K562 (cell line): ENCODE data around the gene RAB3GAP2. TPM values are rescaled to one million over a fixed set of nuclear protein-coding genes. Genes with fewer than 3 reads are reported as not detected.
A peak's percentile ranks its signal among the peaks of the same experiment; 100 is the strongest.

Experiments used
- ATF1 ChIP-seq, 2 experiments: fragments of 450-650 bp in 1 of 2; IDR thresholded peaks; 2 replicates each; pipeline ENCODE4 v1.6.1; 2016; ENCODE audit warnings: missing compliant biosample characterization in 1 of 2, missing genetic modification characterization in 1 of 2
- BCL6 ChIP-seq: fragments of 250-450 bp; sonication (Bioruptor Pico); IDR thresholded peaks from 2 replicates; pipeline ENCODE4 v1.4.0; 2020
- BHLHE40 ChIP-seq: IDR thresholded peaks from 2 replicates; pipeline ENCODE4 v1.6.1; 2011; ENCODE audit warnings: low read length, improper control_type of control experiment
- ETS2 ChIP-seq: IDR thresholded peaks from 2 replicates; pipeline ENCODE4 v1.6.1; 2016; ENCODE audit warnings: borderline replicate concordance, missing genetic modification characterization, mild to moderate bottlenecking, moderate library complexity, missing compliant biosample characterization; ENCODE audit not compliant: poor library complexity, severe bottlenecking
- FOXA3 ChIP-seq, 2 experiments: fragments of 450-650 bp in 1 of 2; sonication (generic) in 1 of 2; formaldehyde crosslinking; IDR thresholded peaks in 1 of 2; conservative IDR thresholded peaks in 1 of 2; 2 replicates each; pipeline versions ENCODE4 v1.4.0 to v1.8.0; 2020 to 2022; ENCODE audit warnings: mild to moderate bottlenecking in 2 of 2, missing genetic modification reagents in 1 of 2
- ILF3 ChIP-seq: fragments of 450-650 bp; IDR thresholded peaks from 2 replicates; pipeline ENCODE4 v1.6.1; 2018; ENCODE audit warnings: antibody characterized with exemption, mild to moderate bottlenecking, moderate library complexity, borderline replicate concordance
- MEIS2 ChIP-seq: fragments of 450-650 bp; IDR thresholded peaks from 2 replicates; pipeline ENCODE4 v1.6.1; 2014; ENCODE audit warnings: mild to moderate bottlenecking; ENCODE audit not compliant: partially characterized antibody
- MIER1 ChIP-seq: fragments of 450-650 bp; IDR thresholded peaks from 2 replicates; pipeline ENCODE4 v1.6.1; 2016; ENCODE audit warnings: antibody characterized with exemption, mild to moderate bottlenecking, low read depth
- NCOA6 ChIP-seq: fragments of 450-650 bp; IDR thresholded peaks from 2 replicates; pipeline ENCODE4 v1.6.1; 2017; ENCODE audit warnings: mild to moderate bottlenecking
- NFATC3 ChIP-seq: fragments of 450-650 bp; IDR thresholded peaks from 2 replicates; pipeline ENCODE4 v1.6.1; 2017; ENCODE audit warnings: mild to moderate bottlenecking
- PURB ChIP-seq: sonication (generic); formaldehyde crosslinking; IDR thresholded peaks from 2 replicates; pipeline ENCODE4 v1.9.0; 2021; ENCODE audit warnings: low read depth, mild to moderate bottlenecking, missing genetic modification reagents
- SMAD4 ChIP-seq: fragments of 250-450 bp; sonication (Bioruptor Pico); conservative IDR thresholded peaks from 2 replicates; pipeline ENCODE4 v1.8.0; 2021; ENCODE audit warnings: inconsistent platforms, mild to moderate bottlenecking, moderate library complexity
- ZNF143 ChIP-seq: sonication (generic); formaldehyde crosslinking; IDR thresholded peaks from 2 replicates; pipeline ENCODE4 v1.9.0; 2022; ENCODE audit warnings: mild to moderate bottlenecking, missing genetic modification reagents
- ZNF197 ChIP-seq: fragments of 200-800 bp; sonication (Bioruptor generic); IDR thresholded peaks from 2 replicates; pipeline ENCODE4 v1.6.1; 2016; ENCODE audit warnings: low read depth, missing genetic modification characterization, missing compliant biosample characterization
- ZNF24 ChIP-seq: fragments of 450-650 bp; IDR thresholded peaks from 2 replicates; pipeline ENCODE4 v1.6.1; 2016
- ZNF436 ChIP-seq: fragments of 250-450, 450-650 bp; sonication (Bioruptor Pico); formaldehyde crosslinking; IDR thresholded peaks from 2 replicates; pipeline ENCODE4 v1.7.0; 2020; ENCODE audit warnings: mild to moderate bottlenecking
- ZNF79 ChIP-seq: fragments of 250-450 bp; sonication (Bioruptor Pico); IDR thresholded peaks from 2 replicates; pipeline ENCODE4 v1.4.0; 2020; ENCODE audit warnings: low read depth, mild to moderate bottlenecking, moderate library complexity
- polyA plus RNA-seq, 8 experiments: library from polyadenylated mRNA; depleted of rRNA in 4 of 8; stranded (reverse) in 5 of 8; unstranded in 3 of 8; fragments of >200 nt; fragmentation: Nextera tagmentation in 2 of 8; fragmentation: Illumina TruSeq in 1 of 8; extraction: Ambion mirVana in 2 of 8; extraction: Trizol in 1 of 8; gene quantifications; 2 replicates each; pipeline versions ENCODE4 v1.2.1 to v1.2.3, GENCODE V29; 2011 to 2014; ENCODE audit warnings: inconsistent platforms in 1 of 8, missing spikeins in 1 of 8
- total RNA-seq, 7 experiments: library from RNA; depleted of rRNA in 6 of 7; stranded (reverse); fragments of >200 nt in 6 of 7; fragmentation: Illumina TruSeq in 2 of 7; extraction: Trizol in 2 of 7; gene quantifications; 2 replicates each; pipeline versions ENCODE4 v1.2.1 to v1.2.3, GENCODE V29; 2011 to 2021; ENCODE audit warnings: low replicate concordance in 1 of 7
- TF ChIP-seq, protein P1 (sequence below): fragments of 250-450 bp; sonication (Bioruptor Pico); IDR thresholded peaks from 2 replicates; pipeline ENCODE4 v1.4.0; 2020; ENCODE audit warnings: mild to moderate bottlenecking, moderate library complexity
- TF ChIP-seq, protein P2 (sequence below), 2 experiments: fragments of 450-650 bp in 1 of 2; sonication (generic) in 1 of 2; formaldehyde crosslinking in 1 of 2; IDR thresholded peaks in 1 of 2; conservative IDR thresholded peaks in 1 of 2; 2 replicates each; pipeline versions ENCODE4 v1.6.1 to v1.8.1; 2016 to 2023; ENCODE audit warnings: mild to moderate bottlenecking in 2 of 2, moderate library complexity in 2 of 2, inconsistent platforms in 1 of 2, missing genetic modification reagents in 1 of 2
- TF ChIP-seq, protein P3 (sequence below): fragments of 450-650 bp; formaldehyde crosslinking; IDR thresholded peaks from 2 replicates; pipeline ENCODE4 v1.4.0; 2020; ENCODE audit warnings: mild to moderate bottlenecking, moderate library complexity
- TF ChIP-seq, protein P4 (sequence below), 3 experiments: IDR thresholded peaks in 2 of 3; conservative IDR thresholded peaks in 1 of 3; 2 replicates each; pipeline ENCODE4 v1.5.1; 2011 to 2012; ENCODE audit warnings: low read length in 3 of 3, mild to moderate bottlenecking in 3 of 3, control low read depth in 2 of 3, improper control_type of control experiment in 1 of 3, inconsistent platforms in 1 of 3, low read depth in 1 of 3, mixed read lengths in 1 of 3, moderate library complexity in 1 of 3; ENCODE audit not compliant: insufficient read depth in 2 of 3
- TF ChIP-seq, protein P5 (sequence below): sonication (generic); formaldehyde crosslinking; IDR thresholded peaks from 2 replicates; pipeline ENCODE4 v1.8.1; 2022; ENCODE audit warnings: missing genetic modification reagents

RAB3GAP2 gene
- total and polyA plus RNA-seq, 9 of the 15 experiments (the other 6 are each of a cell fraction or from before 2014, with no cell fraction given), result 14.1 to 69.1 (median 32.2) TPM

DNA sequence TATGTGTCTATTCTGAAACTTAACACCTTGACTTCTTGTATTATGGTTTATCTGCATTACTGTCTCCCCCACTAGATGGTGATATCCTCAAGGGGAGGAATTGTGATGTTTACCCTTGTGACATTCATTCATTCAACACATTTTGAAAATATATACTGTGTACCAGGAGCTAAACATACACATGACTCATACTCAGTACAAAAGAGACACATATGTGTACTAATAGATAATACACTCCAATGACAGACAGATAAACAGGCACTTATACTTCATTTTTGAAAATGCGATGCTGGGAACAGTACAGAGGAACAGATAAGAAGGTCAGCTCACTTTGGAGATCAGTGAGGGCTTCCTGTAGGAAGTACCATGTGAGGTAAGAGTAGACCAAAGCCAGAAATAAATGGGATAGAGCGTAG is 8.9 kb upstream of the RAB3GAP2 start (continued):
- TF ChIP-seq, protein P1, sequence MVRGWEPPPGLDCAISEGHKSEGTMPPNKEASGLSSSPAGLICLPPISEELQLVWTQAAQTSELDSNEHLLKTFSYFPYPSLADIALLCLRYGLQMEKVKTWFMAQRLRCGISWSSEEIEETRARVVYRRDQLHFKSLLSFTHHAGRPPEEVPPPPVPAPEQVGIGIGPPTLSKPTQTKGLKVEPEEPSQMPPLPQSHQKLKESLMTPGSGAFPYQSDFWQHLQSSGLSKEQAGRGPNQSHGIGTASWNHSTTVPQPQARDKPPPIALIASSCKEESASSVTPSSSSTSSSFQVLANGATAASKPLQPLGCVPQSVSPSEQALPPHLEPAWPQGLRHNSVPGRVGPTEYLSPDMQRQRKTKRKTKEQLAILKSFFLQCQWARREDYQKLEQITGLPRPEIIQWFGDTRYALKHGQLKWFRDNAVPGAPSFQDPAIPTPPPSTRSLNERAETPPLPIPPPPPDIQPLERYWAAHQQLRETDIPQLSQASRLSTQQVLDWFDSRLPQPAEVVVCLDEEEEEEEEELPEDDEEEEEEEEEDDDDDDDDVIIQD (CRISPR knock-in tag), result no peak
- TF ChIP-seq ATF1 (CRISPR knock-in tag; IDR thresholded peaks at IDR 0.05) (no peak), ATF1 (tag; IDR thresholded peaks at IDR 0.05) (no peak), PURB (CRISPR knock-in tag) (no peak), ILF3 (no peak), ETS2 (tag) (no peak), ZNF436 (peak; percentile 83), ZNF197 (CRISPR knock-in tag) (no peak), NFATC3 (no peak), BCL6 (CRISPR knock-in tag) (no peak), ZNF79 (no peak), MIER1 (no peak), SMAD4 (no peak), MEIS2 (peak; percentile 59), NCOA6 (no peak), ZNF24 (peak; percentile 99), ZNF143 (CRISPR knock-in tag) (no peak), BHLHE40 (no peak), FOXA3 (CRISPR knock-in tag; conservative IDR thresholded peaks at IDR 0.05 in 1 of 2, IDR thresholded peaks at IDR 0.05 in 1 of 2) (peak; percentile 51 to 94; a peak in 3 of 4 replicates)
- TF ChIP-seq, protein P2, sequence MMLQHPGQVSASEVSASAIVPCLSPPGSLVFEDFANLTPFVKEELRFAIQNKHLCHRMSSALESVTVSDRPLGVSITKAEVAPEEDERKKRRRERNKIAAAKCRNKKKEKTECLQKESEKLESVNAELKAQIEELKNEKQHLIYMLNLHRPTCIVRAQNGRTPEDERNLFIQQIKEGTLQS (IDR thresholded peaks at IDR 0.05), result peak; percentile 72
- TF ChIP-seq, protein P2 (CRISPR knock-in tag; conservative IDR thresholded peaks at IDR 0.05), result no peak; the same call in 1 of the 2 replicates
- TF ChIP-seq, protein P3, sequence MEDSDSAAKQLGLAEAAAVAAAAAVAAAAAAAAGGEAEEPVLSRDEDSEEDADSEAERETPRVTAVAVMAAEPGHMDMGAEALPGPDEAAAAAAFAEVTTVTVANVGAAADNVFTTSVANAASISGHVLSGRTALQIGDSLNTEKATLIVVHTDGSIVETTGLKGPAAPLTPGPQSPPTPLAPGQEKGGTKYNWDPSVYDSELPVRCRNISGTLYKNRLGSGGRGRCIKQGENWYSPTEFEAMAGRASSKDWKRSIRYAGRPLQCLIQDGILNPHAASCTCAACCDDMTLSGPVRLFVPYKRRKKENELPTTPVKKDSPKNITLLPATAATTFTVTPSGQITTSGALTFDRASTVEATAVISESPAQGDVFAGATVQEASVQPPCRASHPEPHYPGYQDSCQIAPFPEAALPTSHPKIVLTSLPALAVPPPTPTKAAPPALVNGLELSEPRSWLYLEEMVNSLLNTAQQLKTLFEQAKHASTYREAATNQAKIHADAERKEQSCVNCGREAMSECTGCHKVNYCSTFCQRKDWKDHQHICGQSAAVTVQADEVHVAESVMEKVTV (CRISPR knock-in tag), result peak; percentile 69
- TF ChIP-seq, protein P4, sequence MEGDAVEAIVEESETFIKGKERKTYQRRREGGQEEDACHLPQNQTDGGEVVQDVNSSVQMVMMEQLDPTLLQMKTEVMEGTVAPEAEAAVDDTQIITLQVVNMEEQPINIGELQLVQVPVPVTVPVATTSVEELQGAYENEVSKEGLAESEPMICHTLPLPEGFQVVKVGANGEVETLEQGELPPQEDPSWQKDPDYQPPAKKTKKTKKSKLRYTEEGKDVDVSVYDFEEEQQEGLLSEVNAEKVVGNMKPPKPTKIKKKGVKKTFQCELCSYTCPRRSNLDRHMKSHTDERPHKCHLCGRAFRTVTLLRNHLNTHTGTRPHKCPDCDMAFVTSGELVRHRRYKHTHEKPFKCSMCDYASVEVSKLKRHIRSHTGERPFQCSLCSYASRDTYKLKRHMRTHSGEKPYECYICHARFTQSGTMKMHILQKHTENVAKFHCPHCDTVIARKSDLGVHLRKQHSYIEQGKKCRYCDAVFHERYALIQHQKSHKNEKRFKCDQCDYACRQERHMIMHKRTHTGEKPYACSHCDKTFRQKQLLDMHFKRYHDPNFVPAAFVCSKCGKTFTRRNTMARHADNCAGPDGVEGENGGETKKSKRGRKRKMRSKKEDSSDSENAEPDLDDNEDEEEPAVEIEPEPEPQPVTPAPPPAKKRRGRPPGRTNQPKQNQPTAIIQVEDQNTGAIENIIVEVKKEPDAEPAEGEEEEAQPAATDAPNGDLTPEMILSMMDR (IDR thresholded peaks at IDR 0.05 in 2 of 3, conservative IDR thresholded peaks at IDR 0.05 in 1 of 3; ENCODE audit: insufficient read depth in 2 of 3, low read depth in 1 of 3, low read length in 3 of 3), result peak; percentile 52 to 73 (median 57); a peak in 5 of 6 replicates
- TF ChIP-seq, protein P5, sequence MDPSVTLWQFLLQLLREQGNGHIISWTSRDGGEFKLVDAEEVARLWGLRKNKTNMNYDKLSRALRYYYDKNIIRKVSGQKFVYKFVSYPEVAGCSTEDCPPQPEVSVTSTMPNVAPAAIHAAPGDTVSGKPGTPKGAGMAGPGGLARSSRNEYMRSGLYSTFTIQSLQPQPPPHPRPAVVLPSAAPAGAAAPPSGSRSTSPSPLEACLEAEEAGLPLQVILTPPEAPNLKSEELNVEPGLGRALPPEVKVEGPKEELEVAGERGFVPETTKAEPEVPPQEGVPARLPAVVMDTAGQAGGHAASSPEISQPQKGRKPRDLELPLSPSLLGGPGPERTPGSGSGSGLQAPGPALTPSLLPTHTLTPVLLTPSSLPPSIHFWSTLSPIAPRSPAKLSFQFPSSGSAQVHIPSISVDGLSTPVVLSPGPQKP (CRISPR knock-in tag), result no peak
